GM12872 (cell line): ENCODE measurements around the gene HOXC9.

ENCODE experiments used
- CTCF ChIP-seq: IDR thresholded peaks from 3 replicates; pipeline ENCODE4 v1.5.1; 2011; ENCODE audit warnings: low read depth, mild to moderate bottlenecking, low read length, moderate library complexity; ENCODE audit not compliant: insufficient read depth

HOXC9 gene

GRCh38 chr12:54019091-54019811, 19.3 kb downstream of the HOXC9 start:
- TF ChIP-seq CTCF = no peak

GRCh38 chr12:54019924-54020590, 20.1 kb downstream of the HOXC9 start:
- TF ChIP-seq CTCF = no peak

- no peak for TF ChIP-seq CTCF
Measured at GRCh38 chr12:54020591-54021405, 20.8 kb downstream of the HOXC9 start.

GRCh38 chr12:54021432-54022013, 21.6 kb downstream of the HOXC9 start:
- TF ChIP-seq CTCF = peak; percentile 66

- no peak for TF ChIP-seq CTCF
Measured at GRCh38 chr12:54022960-54023884, 23.3 kb downstream of the HOXC9 start.

- no peak for TF ChIP-seq CTCF
Measured at GRCh38 chr12:54024127-54024526, 24.2 kb downstream of the HOXC9 start.
